Measurements from ENCODE around the gene MORN4.

DNA sequence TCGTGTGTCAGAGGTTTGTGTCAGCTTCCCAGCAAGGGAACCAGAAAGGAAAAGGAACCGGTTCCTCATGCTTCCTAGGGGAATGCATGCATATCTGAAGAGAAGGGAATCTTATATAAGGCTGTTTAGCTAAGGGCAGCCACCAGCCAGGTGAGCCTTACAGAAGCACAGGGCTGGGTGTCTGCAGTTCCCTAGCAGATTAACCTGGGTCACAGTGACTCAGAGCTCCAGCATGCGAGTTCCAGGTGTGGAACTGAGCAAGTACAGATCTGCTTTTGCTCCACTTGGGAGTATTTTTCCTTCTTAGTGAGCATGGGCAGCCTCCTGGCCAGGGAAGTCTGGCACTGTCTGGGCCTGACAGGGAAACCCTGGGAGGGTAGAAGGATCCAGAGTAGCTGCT, 61.7 kb downstream of the MORN4 start:
- TF ChIP-seq, protein P1, sequence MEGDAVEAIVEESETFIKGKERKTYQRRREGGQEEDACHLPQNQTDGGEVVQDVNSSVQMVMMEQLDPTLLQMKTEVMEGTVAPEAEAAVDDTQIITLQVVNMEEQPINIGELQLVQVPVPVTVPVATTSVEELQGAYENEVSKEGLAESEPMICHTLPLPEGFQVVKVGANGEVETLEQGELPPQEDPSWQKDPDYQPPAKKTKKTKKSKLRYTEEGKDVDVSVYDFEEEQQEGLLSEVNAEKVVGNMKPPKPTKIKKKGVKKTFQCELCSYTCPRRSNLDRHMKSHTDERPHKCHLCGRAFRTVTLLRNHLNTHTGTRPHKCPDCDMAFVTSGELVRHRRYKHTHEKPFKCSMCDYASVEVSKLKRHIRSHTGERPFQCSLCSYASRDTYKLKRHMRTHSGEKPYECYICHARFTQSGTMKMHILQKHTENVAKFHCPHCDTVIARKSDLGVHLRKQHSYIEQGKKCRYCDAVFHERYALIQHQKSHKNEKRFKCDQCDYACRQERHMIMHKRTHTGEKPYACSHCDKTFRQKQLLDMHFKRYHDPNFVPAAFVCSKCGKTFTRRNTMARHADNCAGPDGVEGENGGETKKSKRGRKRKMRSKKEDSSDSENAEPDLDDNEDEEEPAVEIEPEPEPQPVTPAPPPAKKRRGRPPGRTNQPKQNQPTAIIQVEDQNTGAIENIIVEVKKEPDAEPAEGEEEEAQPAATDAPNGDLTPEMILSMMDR (IDR thresholded peaks at IDR 0.05): no peak
- TF ChIP-seq POLR2A (IDR thresholded peaks at IDR 0.05): no peak

Data from Peyer's patch (tissue), 4 donors.